Muscle of leg (tissue), 11 donors: Measurements from ENCODE around the gene PPM1J. TPM values are rescaled to one million over a fixed set of nuclear protein-coding genes. Genes with fewer than 3 reads are reported as not detected.
A peak's percentile ranks its signal among the peaks of the same experiment; 100 is the strongest.
"Not testable (repeated sequence)": the region's sequence is repeated elsewhere in the genome, so short reads cannot be mapped to it uniquely, and the experiment has no call there.

ENCODE experiments used
- DNase-seq: peaks from one replicate; pipeline ENCODE4 v3.0.0; 2013
- H3K27ac ChIP-seq: one replicate; pipeline ENCODE4 v1.5.1; 2013; ENCODE audit warnings: mild to moderate bottlenecking, low read length, control low read depth
- H3K27me3 ChIP-seq: one replicate; pipeline ENCODE4 v1.6.1; 2013; ENCODE audit warnings: low read length; ENCODE audit not compliant: control insufficient read depth, insufficient read depth
- H3K36me3 ChIP-seq: one replicate; pipeline ENCODE4 v1.6.1; 2013; ENCODE audit warnings: low read length; ENCODE audit not compliant: control insufficient read depth, insufficient read depth
- H3K4me1 ChIP-seq: one replicate; pipeline ENCODE4 v1.6.1; 2013; ENCODE audit warnings: low read length; ENCODE audit not compliant: control insufficient read depth, insufficient read depth
- H3K4me3 ChIP-seq: one replicate; pipeline ENCODE4 v1.5.1; 2013; ENCODE audit warnings: low read length, control low read depth
- H3K9me3 ChIP-seq: replicated peaks from 2 replicates; pipeline ENCODE4 v1.6.1; 2013; ENCODE audit warnings: low read depth, low read length; ENCODE audit not compliant: control insufficient read depth
- WGBS: methylation state at CpG from one replicate; pipeline ENCODE4 v1.1.5; 2013; ENCODE audit warnings: missing lambda C conversion rate; ENCODE audit not compliant: insufficient coverage; 5-methylcytosine and 5-hydroxymethylcytosine counted together
- polyA plus RNA-seq, 8 donors: library from polyadenylated mRNA; unstranded; fragments of 120-200 nt; gene quantifications; one replicate each; pipeline versions ENCODE4 v1.2.1 to v1.2.3, GENCODE V29; 2013; ENCODE audit warnings: inconsistent platforms in 1 of 8, low replicate concordance in 1 of 8; ENCODE audit not compliant: insufficient read length in 8 of 8, insufficient read depth in 1 of 8
- total RNA-seq: library from RNA; stranded (reverse); fragments of 120-200 nt; gene quantifications from one replicate; pipeline ENCODE4 v1.2.4, GENCODE V29; 2013

Gene PPM1J
- total and polyA plus RNA-seq, 9 donors: 1.0 to 3.9 (median 2.9) TPM

- WGBS: 9% methylated on average over 38 of the region's 54 CpGs
- peak; percentile 32 for DNase-seq
Observed at GRCh38 chr1:112743174-112744008, 28.3 kb upstream of the PPM1J start.

GRCh38 chr1:112737573-112737972 is 22.4 kb upstream of the PPM1J start:
- Histone ChIP-seq H3K27me3 (peaks cover 22% of the 10 kb centered on the region), H3K9me3 (no peaks in the 10 kb centered on the region), H3K27ac (no peak overlapping the region), H3K4me3 (no peak overlapping the region), H3K4me1 (no peaks in the 10 kb centered on the region), H3K36me3 (no peaks in the 10 kb centered on the region)
- no peak for DNase-seq
- 79% methylated on average over 2 of the region's 3 CpGs for WGBS

More at GRCh38 chr1:112743174-112744008, 28.3 kb upstream of the PPM1J start:
- Histone ChIP-seq H3K9me3 (no peaks in the 10 kb centered on the region), H3K4me3 (peak overlapping the region; percentile 14), H3K4me1 (peaks cover 10% of the 10 kb centered on the region), H3K27me3 (peaks cover 51% of the 10 kb centered on the region), H3K27ac (no peak overlapping the region), H3K36me3 (no peaks in the 10 kb centered on the region)

- H3K27me3 ChIP-seq: peaks cover 5% of the 10 kb centered on the region
- no peak for DNase-seq
- H3K36me3 ChIP-seq: no peaks in the 10 kb centered on the region
- H3K4me1 ChIP-seq: no peaks in the 10 kb centered on the region
- no peaks in the 10 kb centered on the region for H3K9me3 ChIP-seq
- WGBS: no CpG with 5 or more reads among the region's 1 CpG
- H3K27ac ChIP-seq: no peak overlapping the region
- H3K4me3 ChIP-seq: no peak overlapping the region
Observed at GRCh38 chr1:112735752-112736151, 20.6 kb upstream of the PPM1J start.

GRCh38 chr1:112731451-112731850 is 16.3 kb upstream of the PPM1J start:
- no CpG with 5 or more reads among the region's 1 CpG for WGBS
- DNase-seq: no peak
- no peaks in the 10 kb centered on the region for H3K4me1 ChIP-seq
- H3K36me3 ChIP-seq: no peaks in the 10 kb centered on the region
- H3K4me3 ChIP-seq: no peak overlapping the region
- no peak overlapping the region for H3K27ac ChIP-seq
- no peaks in the 10 kb centered on the region for H3K27me3 ChIP-seq
- H3K9me3 ChIP-seq: no peaks in the 10 kb centered on the region

GRCh38 chr1:112729909-112730308 is 14.8 kb upstream of the PPM1J start:
- no peak overlapping the region for H3K4me3 ChIP-seq
- WGBS: no CpG with 5 or more reads among the region's 1 CpG
- no peaks in the 10 kb centered on the region for H3K36me3 ChIP-seq
- no peak overlapping the region for H3K27ac ChIP-seq
- H3K4me1 ChIP-seq: no peaks in the 10 kb centered on the region
- H3K9me3 ChIP-seq: no peaks in the 10 kb centered on the region
- no peaks in the 10 kb centered on the region for H3K27me3 ChIP-seq
- DNase-seq: no peak

- H3K9me3 ChIP-seq, DNase-seq, H3K4me1 ChIP-seq, H3K4me3 ChIP-seq, H3K36me3 ChIP-seq, H3K27ac ChIP-seq, H3K27me3 ChIP-seq: not testable (repeated sequence)
- WGBS: 44% methylated on average over 1 of the region's 3 CpGs
Observed at GRCh38 chr1:112729011-112729410, 13.9 kb upstream of the PPM1J start.

- not testable (repeated sequence) for H3K36me3 ChIP-seq, H3K27me3 ChIP-seq, H3K4me1 ChIP-seq, H3K4me3 ChIP-seq, H3K9me3 ChIP-seq, DNase-seq, H3K27ac ChIP-seq
- 92% methylated on average over 17 of the region's 33 CpGs for WGBS
Observed at GRCh38 chr1:112728306-112728971, 13.3 kb upstream of the PPM1J start.

- Histone ChIP-seq H3K27me3 (no peaks in the 10 kb centered on the region), H3K4me3 (no peak overlapping the region), H3K27ac (no peak overlapping the region), H3K9me3 (no peaks in the 10 kb centered on the region), H3K4me1 (peaks cover 8% of the 10 kb centered on the region), H3K36me3 (no peaks in the 10 kb centered on the region)
- DNase-seq: no peak
- WGBS: 33% methylated on average over 1 of the region's 2 CpGs
Observed at GRCh38 chr1:112727716-112728115, 12.6 kb upstream of the PPM1J start.

- WGBS: 100% methylated on average over 1 of the region's 4 CpGs
- H3K4me3 ChIP-seq: not testable (repeated sequence)
Observed at GRCh38 chr1:112724240-112724639, 9.1 kb upstream of the PPM1J start.

GRCh38 chr1:112723511-112723839 is 8.3 kb upstream of the PPM1J start:
- no peak for DNase-seq
- Histone ChIP-seq H3K27ac (peak overlapping the region; percentile 47), H3K36me3 (no peaks in the 10 kb centered on the region), H3K4me1 (peaks cover 19% of the 10 kb centered on the region), H3K27me3 (peaks cover 14% of the 10 kb centered on the region), H3K4me3 (no peak overlapping the region), H3K9me3 (no peaks in the 10 kb centered on the region)
- WGBS: 62% methylated on average over 6 of the region's 8 CpGs

More at GRCh38 chr1:112724240-112724639, 9.1 kb upstream of the PPM1J start:
- H3K4me1 ChIP-seq: peaks cover 15% of the 10 kb centered on the region
- H3K9me3 ChIP-seq, H3K27me3 ChIP-seq, H3K27ac ChIP-seq, H3K36me3 ChIP-seq, DNase-seq: not testable (repeated sequence)
